ENCODE results near the gene TLX1. TPM values are rescaled to one million over a fixed set of nuclear protein-coding genes. Genes with fewer than 3 reads are reported as not detected.

TLX1 gene
- total and polyA plus RNA-seq, 2 experiments from 2014 or later = 0.68 TPM; not detected in 1

DNA sequence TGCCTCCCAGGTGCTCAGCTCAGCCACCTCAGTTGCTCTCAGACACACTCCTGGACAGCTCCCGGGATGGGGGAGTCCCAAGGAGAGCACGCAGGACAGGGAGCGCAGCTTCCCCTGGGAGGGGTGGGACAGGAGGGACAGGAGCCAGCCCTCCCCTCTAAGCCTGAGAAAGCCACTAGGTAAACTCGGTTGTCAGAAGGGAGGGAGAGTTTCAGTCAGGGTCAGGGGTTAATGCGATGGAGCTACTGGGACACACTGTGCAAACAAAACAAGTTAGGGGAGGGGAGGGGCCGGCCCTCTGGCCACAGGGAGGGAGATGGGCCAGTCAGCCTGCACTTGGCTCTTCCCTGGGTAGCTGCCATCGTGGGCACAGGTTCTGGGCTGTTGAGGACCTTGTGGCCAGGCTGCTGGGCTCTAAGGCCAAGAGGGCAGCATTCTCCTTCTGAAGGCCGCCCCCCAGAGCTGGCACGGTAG is 38.2 kb upstream of the TLX1 start:
- H3K27me3 ChIP-seq = peaks cover 41% of the 10 kb centered on the region
- no peak overlapping the region for H3K4me2 ChIP-seq

DNA sequence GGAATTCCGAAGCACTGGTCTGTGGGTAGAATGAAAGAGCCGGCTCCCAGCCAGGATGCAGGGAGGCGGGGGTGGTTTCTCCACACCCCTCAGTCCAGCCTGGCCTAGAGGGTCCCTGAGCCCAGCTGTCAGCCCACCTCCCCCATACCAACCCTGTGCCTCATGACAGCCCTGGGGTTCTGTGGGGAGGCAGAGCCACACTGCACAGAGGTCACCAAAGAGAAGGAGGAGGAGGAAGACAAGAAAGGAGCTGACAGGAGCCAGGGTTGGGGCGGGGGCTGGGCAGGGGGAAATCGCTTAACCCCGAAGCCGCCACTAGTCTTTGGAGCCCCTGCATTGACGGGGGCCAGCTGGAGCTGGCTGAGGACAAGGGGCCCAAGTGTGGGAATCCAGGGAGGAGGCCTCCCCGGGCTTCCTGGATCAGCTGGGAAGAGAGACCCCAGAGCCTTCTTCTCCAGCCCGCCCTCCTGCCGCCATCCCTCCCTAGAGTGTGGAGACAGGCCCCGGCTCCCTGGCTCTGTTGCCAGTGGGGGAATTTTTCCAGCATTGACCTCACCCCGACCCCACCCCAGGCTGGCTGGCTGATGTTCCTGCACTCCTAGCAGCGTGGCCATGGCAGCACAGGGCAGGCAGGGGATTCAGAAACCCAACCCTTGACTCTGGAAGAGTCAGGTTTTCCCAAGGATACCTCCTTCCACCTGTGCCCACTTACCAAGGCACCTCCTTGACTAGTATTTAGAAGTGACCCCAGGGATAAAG is 36.8 kb upstream of the TLX1 start:
- peaks cover 32% of the 10 kb centered on the region for H3K27me3 ChIP-seq
- no peaks in the 10 kb centered on the region for H3K79me2 ChIP-seq
- H3K4me2 ChIP-seq = no peak overlapping the region
- H3K4me3 ChIP-seq = no peak overlapping the region
- H2AFZ ChIP-seq = no peak overlapping the region
- no peaks in the 10 kb centered on the region for H3K9me2 ChIP-seq (replicated peaks; ENCODE audit: insufficient read depth)
- H3K36me3 ChIP-seq (replicated peaks; ENCODE audit: insufficient read depth, low read depth) = no peaks in the 10 kb centered on the region
- no peaks in the 10 kb centered on the region for H4K20me1 ChIP-seq (ENCODE audit: insufficient read depth, poor library complexity, severe bottlenecking)
- H3K4me1 ChIP-seq (ENCODE audit: insufficient read depth) = no peaks in the 10 kb centered on the region
- no peak overlapping the region for H3K27ac ChIP-seq
- no peaks in the 10 kb centered on the region for H3K9me3 ChIP-seq (ENCODE audit: low read depth)
- TF ChIP-seq, protein P1, sequence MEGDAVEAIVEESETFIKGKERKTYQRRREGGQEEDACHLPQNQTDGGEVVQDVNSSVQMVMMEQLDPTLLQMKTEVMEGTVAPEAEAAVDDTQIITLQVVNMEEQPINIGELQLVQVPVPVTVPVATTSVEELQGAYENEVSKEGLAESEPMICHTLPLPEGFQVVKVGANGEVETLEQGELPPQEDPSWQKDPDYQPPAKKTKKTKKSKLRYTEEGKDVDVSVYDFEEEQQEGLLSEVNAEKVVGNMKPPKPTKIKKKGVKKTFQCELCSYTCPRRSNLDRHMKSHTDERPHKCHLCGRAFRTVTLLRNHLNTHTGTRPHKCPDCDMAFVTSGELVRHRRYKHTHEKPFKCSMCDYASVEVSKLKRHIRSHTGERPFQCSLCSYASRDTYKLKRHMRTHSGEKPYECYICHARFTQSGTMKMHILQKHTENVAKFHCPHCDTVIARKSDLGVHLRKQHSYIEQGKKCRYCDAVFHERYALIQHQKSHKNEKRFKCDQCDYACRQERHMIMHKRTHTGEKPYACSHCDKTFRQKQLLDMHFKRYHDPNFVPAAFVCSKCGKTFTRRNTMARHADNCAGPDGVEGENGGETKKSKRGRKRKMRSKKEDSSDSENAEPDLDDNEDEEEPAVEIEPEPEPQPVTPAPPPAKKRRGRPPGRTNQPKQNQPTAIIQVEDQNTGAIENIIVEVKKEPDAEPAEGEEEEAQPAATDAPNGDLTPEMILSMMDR (IDR thresholded peaks at IDR 0.05; ENCODE audit: poor library complexity) = no peak
- no peak for TF ChIP-seq EZH2 (IDR thresholded peaks at IDR 0.05; ENCODE audit: borderline replicate concordance)
- TF ChIP-seq EZH2phosphoT487 (IDR thresholded peaks at IDR 0.05; ENCODE audit: low read depth, severe bottlenecking, unreplicated experiment) = no peak
- no peak for DNase-seq (ENCODE audit: low spot score)
- WGBS (ENCODE audit: low lambda C conversion rate, missing lambda C conversion rate) = 63% methylated on average over 13 of the region's 14 CpGs

More for the DNA sequence above, 38.2 kb upstream of the TLX1 start:
- no peaks in the 10 kb centered on the region for H3K79me2 ChIP-seq
- H3K27ac ChIP-seq = no peak overlapping the region
- H4K20me1 ChIP-seq (ENCODE audit: insufficient read depth, poor library complexity, severe bottlenecking) = no peaks in the 10 kb centered on the region
- DNase-seq (ENCODE audit: low spot score) = no peak
- H3K4me3 ChIP-seq = no peak overlapping the region
- no peak for TF ChIP-seq EZH2phosphoT487 (IDR thresholded peaks at IDR 0.05; ENCODE audit: low read depth, severe bottlenecking, unreplicated experiment)
- TF ChIP-seq, protein P1 (IDR thresholded peaks at IDR 0.05; ENCODE audit: poor library complexity) = no peak
- TF ChIP-seq EZH2 (IDR thresholded peaks at IDR 0.05; ENCODE audit: borderline replicate concordance) = no peak
- H2AFZ ChIP-seq = no peak overlapping the region
- no peaks in the 10 kb centered on the region for H3K4me1 ChIP-seq (ENCODE audit: insufficient read depth)
- no peaks in the 10 kb centered on the region for H3K9me2 ChIP-seq (replicated peaks; ENCODE audit: insufficient read depth)
- no peaks in the 10 kb centered on the region for H3K36me3 ChIP-seq (replicated peaks; ENCODE audit: insufficient read depth, low read depth)
- 30% methylated on average over 9 of the region's 9 CpGs for WGBS (ENCODE audit: low lambda C conversion rate, missing lambda C conversion rate)
- H3K9me3 ChIP-seq (ENCODE audit: low read depth) = no peaks in the 10 kb centered on the region

DNA sequence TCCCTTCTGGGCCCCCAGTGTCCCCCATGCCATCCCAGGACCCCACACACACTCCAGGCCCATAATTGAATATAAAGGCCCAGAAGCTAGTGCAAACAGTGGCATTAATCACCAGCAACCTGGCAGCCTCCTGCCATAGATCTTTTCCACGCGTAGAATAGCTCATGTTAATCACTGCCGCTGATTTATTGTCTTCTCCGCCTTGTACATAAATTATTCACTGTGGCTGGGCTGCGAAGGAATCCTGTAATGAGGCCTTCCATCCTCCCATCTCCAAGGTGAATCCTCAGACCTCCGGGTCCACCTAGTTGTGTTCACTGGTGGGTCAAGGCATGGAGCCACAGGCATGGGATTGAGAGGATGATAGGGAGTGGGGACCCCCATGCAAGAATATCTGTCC is 36.1 kb upstream of the TLX1 start:
- H4K20me1 ChIP-seq (ENCODE audit: insufficient read depth, poor library complexity, severe bottlenecking) = no peaks in the 10 kb centered on the region
- H3K27me3 ChIP-seq = peaks cover 34% of the 10 kb centered on the region
- H3K9me2 ChIP-seq (replicated peaks; ENCODE audit: insufficient read depth) = no peaks in the 10 kb centered on the region
- no peak overlapping the region for H2AFZ ChIP-seq
- TF ChIP-seq, protein P1 (IDR thresholded peaks at IDR 0.05; ENCODE audit: poor library complexity) = no peak
- TF ChIP-seq EZH2phosphoT487 (IDR thresholded peaks at IDR 0.05; ENCODE audit: low read depth, severe bottlenecking, unreplicated experiment) = no peak
- TF ChIP-seq EZH2 (IDR thresholded peaks at IDR 0.05; ENCODE audit: borderline replicate concordance) = no peak
- H3K27ac ChIP-seq = no peak overlapping the region
- no peaks in the 10 kb centered on the region for H3K79me2 ChIP-seq
- no peaks in the 10 kb centered on the region for H3K4me1 ChIP-seq (ENCODE audit: insufficient read depth)
- H3K9me3 ChIP-seq (ENCODE audit: low read depth) = no peaks in the 10 kb centered on the region
- no peak for DNase-seq (ENCODE audit: low spot score)
- no peak overlapping the region for H3K4me2 ChIP-seq
- WGBS (ENCODE audit: low lambda C conversion rate, missing lambda C conversion rate) = 85% methylated on average over 6 of the region's 6 CpGs
- H3K4me3 ChIP-seq = no peak overlapping the region
- H3K36me3 ChIP-seq (replicated peaks; ENCODE audit: insufficient read depth, low read depth) = no peaks in the 10 kb centered on the region
